Measurements from ENCODE around the gene FGD2.
"Not testable (repeated sequence)": the region's sequence is repeated elsewhere in the genome, so short reads cannot be mapped to it uniquely, and the experiment has no call there.

The FGD2 gene

DNA sequence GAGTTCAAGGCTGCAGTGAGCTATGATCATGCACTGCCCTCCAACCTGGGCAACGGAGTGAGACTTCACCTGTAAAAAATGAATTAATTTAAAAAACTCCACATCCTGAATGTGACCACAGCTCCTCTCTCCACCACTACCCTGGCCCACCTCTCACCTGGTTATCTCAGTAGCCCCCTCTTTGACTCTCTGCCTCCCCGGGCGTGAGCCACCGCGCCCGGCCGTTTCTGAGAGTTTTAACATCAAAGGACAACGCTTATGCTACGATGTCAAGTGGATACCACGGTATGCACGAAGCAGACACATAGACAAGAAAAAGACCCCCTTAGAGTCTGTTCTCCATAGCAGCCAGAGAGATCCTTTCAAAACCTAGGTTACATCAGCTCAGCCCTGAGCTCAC, 48.7 kb downstream of the FGD2 start:
- no peak for DNase-seq
- TF ChIP-seq GATA1 (IDR thresholded peaks at IDR 0.05; ENCODE audit: low read depth, low read length) (no peak), POLR2A (IDR thresholded peaks at IDR 0.05; ENCODE audit: low read length) (no peak)

DNA sequence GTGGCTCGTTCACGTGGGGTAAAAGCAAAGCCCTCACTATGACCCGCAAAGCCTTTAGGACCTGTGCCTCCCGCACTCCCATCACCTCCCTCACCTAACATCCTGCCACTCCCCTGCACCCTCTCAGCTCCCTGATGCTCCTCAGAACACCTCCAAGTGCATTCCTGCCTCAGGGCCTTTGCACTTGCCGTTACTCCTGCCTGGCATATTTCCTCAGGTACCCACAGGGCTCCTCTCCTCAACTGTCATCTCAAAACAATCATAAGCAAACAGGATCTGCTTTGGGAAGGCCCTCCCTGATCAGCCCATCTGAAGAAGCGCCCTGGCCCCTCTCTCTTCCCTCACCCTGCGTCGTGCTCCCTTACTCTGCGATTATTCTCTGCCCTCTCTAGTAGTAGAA, 49.1 kb downstream of the FGD2 start:
- TF ChIP-seq POLR2A (IDR thresholded peaks at IDR 0.05; ENCODE audit: low read length) = no peak
- TF ChIP-seq GATA1 (IDR thresholded peaks at IDR 0.05; ENCODE audit: low read depth, low read length) = no peak
- no peak for DNase-seq

DNA sequence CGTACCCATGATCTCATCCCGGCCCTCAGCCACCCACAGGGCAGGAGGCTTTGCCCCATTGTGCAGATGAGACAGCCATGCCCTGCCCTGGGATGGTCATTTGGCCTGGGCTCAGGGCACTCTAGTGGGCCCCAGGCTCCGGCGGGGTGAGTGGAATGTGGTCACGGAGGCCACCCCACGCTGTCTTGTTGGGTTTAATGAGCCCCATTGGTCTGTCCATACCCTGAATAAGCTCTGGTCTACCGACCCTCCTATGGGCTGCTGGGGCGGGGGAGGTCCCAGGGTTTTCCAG, 50.6 kb downstream of the FGD2 start:
- no peak for TF ChIP-seq POLR2A (IDR thresholded peaks at IDR 0.05; ENCODE audit: low read length)
- TF ChIP-seq GATA1 (IDR thresholded peaks at IDR 0.05; ENCODE audit: low read depth, low read length) = no peak

DNA sequence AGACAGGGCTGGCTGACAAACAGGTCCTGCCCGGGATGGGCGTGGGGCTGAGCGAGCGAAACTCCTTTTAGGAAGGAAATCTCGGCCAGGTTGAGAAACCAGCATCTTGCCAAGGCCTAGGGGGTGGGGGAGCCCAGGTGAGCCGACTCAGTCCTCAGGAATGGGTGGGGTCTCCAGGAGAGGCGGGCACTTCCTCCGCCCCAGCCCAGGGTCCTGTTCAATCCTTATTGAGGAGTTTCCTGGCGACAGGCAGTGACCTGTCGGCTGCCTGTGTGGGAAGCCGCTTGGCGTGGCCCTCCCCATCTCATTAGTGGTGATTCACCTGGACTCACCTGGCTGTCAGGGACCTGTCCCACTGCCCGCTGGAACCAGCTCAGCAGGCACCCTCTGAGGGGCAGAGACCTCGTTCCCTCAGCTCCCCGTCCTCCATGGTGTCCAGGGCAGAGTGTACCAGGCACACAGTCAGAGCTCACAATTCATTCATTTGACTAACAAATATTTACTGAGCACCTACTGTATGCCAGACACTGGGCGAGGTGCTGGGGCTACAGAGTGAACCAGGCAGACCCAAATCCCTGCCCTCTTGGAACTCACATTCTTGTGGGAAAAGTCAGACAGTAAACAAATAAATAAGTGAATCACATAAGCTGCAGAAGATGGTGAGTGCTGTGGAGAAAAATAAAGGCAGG, 51.1 kb downstream of the FGD2 start:
- TF ChIP-seq POLR2A (IDR thresholded peaks at IDR 0.05; ENCODE audit: low read length) (no peak), GATA1 (IDR thresholded peaks at IDR 0.05; ENCODE audit: low read depth, low read length) (no peak)
- DNase-seq = no peak

More for the DNA sequence above, 50.6 kb downstream of the FGD2 start:
- no peak for DNase-seq

GRCh38 chr6:37057128-37057471, 51.6 kb downstream of the FGD2 start:
- DNase-seq = no peak
- TF ChIP-seq GATA1 (IDR thresholded peaks at IDR 0.05; ENCODE audit: low read depth, low read length) (no peak), POLR2A (IDR thresholded peaks at IDR 0.05; ENCODE audit: low read length) (no peak)

DNA sequence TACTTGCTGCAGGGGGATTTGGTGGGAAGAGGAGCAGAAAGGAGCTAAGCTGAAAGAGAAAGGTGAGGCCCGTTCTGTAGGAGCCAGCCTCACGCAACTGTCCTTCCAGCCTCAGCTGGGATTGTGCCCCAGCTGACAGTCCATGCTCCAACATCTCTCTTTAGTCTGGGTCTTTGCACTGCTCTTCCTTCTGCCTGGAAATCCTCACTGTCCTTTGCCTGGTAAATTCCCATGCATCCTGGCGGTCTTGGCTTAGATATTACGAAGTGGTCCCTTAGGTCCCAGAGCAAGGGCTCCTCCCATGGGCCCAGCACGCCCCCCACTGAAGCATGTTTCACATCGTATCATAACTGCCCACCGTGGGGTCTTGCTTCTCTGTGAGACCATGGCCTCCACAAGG, 52.2 kb downstream of the FGD2 start:
- DNase-seq = no peak
- TF ChIP-seq POLR2A (IDR thresholded peaks at IDR 0.05; ENCODE audit: low read length) (no peak), GATA1 (IDR thresholded peaks at IDR 0.05; ENCODE audit: low read depth, low read length) (no peak)

- DNase-seq = peak; percentile 56 to 83
- TF ChIP-seq GATA1 (IDR thresholded peaks at IDR 0.05; ENCODE audit: low read depth, low read length) = no peak
- no peak for TF ChIP-seq POLR2A (IDR thresholded peaks at IDR 0.05; ENCODE audit: low read length)
These were observed 52.7 kb downstream of the FGD2 start for GRCh38 chr6:37058084-37058586.

- not testable (repeated sequence) for DNase-seq
These were observed 53.5 kb downstream of the FGD2 start for GRCh38 chr6:37058984-37059343.

- peak; percentile 81 to 90 for DNase-seq
- TF ChIP-seq GATA1 (IDR thresholded peaks at IDR 0.05; ENCODE audit: low read depth, low read length) (no peak), POLR2A (IDR thresholded peaks at IDR 0.05; ENCODE audit: low read length) (peak; percentile 29)
These were observed 54.1 kb downstream of the FGD2 start for GRCh38 chr6:37059344-37060194.

- peak; percentile 25 to 57 for DNase-seq
- TF ChIP-seq GATA1 (IDR thresholded peaks at IDR 0.05; ENCODE audit: low read depth, low read length) (no peak), POLR2A (IDR thresholded peaks at IDR 0.05; ENCODE audit: low read length) (no peak)
These were observed 54.7 kb downstream of the FGD2 start for GRCh38 chr6:37060195-37060559.

GRCh38 chr6:37061157-37061804, 55.8 kb downstream of the FGD2 start:
- no peak for DNase-seq
- TF ChIP-seq GATA1 (IDR thresholded peaks at IDR 0.05; ENCODE audit: low read depth, low read length) (no peak), POLR2A (IDR thresholded peaks at IDR 0.05; ENCODE audit: low read length) (no peak)

DNA sequence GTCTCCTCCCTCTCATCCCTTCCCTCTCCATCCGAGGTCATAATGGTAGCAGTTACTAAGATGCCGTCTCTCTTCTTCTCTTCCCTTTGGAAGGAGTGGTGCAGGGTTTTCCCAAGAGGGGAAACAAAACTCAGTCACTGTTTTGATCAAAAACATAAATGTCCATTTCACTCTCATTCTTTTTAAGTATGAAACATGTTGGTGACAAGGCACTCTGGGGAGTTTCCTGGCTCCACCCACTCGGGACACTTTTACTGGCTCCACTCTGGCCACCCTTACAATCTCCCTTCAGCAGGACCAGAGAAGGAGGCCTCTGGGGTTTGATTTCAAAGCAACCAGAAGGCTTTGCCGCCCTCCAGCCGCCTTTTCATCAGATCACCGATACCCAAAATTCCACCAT, 57.0 kb downstream of the FGD2 start:
- TF ChIP-seq GATA1 (IDR thresholded peaks at IDR 0.05; ENCODE audit: low read depth, low read length) = no peak
- peak; percentile 72 to 75 for DNase-seq

DNA sequence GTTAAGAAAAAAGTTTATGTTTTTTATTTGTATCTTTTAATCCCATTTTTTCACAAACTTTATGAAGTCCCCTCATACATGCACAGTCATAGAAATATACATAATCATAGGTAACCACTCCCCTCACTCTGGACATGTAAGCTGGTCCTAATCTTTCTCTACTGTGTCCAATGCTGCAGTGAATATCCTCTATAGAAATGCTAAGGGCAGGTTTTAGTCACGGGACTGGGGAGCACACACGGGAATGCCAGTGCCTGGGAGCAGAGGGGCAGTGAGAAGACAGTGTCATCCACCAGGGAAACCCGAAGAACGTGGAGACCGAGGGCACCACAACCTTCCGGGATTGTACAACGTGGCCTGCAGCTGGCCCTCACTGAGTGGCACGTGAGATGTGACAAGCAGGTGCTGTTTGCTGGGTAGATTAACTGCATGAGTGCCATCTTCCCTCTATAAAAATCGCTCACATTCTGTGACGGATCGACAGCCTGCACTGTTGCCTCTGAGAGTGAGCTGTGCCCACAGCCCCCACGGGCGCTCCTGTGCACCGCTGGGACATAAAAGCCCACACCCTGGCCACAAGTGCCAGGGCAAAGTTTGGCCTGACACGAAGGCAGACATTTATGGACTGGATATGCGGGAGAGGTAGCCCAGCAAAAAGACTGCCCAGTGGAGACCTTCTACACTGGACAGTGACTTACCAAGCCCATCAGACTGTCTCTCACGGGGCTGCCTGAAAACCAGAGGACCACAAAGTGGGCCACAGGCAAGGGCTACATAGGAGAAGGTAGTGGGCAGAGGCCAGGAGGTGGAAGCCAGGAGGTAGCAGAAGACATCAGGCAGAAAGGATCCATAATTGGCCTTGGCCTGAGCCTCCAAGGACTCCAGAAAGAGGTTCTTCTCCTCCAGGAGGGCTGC, 63.2 kb downstream of the FGD2 start:
- TF ChIP-seq POLR2A (IDR thresholded peaks at IDR 0.05; ENCODE audit: low read length) (no peak), GATA1 (IDR thresholded peaks at IDR 0.05; ENCODE audit: low read depth, low read length) (no peak)
- DNase-seq = no peak

DNA sequence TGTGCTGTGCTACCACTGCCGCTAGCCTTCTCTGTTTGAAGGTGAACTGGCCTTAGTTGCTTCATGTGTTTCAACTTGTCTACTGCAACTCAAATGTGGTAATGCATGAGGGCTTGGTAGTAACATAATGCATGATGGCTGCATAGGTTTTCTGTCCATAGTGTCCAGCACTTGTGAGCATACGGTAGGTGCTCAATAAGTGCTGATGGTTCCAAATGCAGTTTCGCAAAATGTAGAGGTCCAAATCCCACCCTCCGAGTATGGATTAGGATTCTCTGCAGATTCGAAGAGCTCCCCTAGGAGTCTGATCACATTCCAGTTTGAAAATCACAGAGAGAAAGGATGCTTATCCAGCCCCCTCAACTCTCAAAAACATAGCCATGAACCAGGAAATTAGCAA, 64.2 kb downstream of the FGD2 start:
- DNase-seq = no peak
- TF ChIP-seq GATA1 (IDR thresholded peaks at IDR 0.05; ENCODE audit: low read depth, low read length) (no peak), POLR2A (IDR thresholded peaks at IDR 0.05; ENCODE audit: low read length) (no peak)
